GM12878 (cell line): ENCODE results near the gene SETD1B. TPM values are rescaled to one million over a fixed set of nuclear protein-coding genes. Genes with fewer than 3 reads are reported as not detected.
A peak's percentile ranks its signal among the peaks of the same experiment; 100 is the strongest.

Source experiments
- ATAC-seq: fragments of 200-7000 bp; cut with Tn5 transposase; 3 replicates; pipeline ENCODE4 v1.9.1; 2020; ENCODE audit warnings: mild to moderate bottlenecking, moderate library complexity
- BruUV-seq: library from RNA; stranded (reverse); fragments of 400-500 nt; replicated peaks from 2 replicates; lab custom pipeline; 2021; lab: Mats Ljungman, UMichigan
- CTCF ChIA-PET: fragments of 300-600 bp; sonication (Branson Sonifier 250); formaldehyde crosslinking; extraction: SDS; loops from one replicate; lab custom pipeline; 2021; ENCODE audit warnings: inconsistent platforms; lab: Yijun Ruan, JAX
- POLR2A ChIA-PET: fragments of 350-600 bp; formaldehyde crosslinking; extraction: SDS; loops from one replicate; lab custom pipeline; 2021; ENCODE audit warnings: inconsistent platforms; lab: Charles Lee
- RAD21 ChIA-PET: fragments of 300-600 bp; sonication (Branson Sonifier 250); formaldehyde crosslinking; loops from one replicate; lab custom pipeline; 2023; ENCODE audit warnings: antibody characterized with exemption; ENCODE audit not compliant: unreplicated experiment; lab: Charles Lee
- SMC1A ChIA-PET: fragments of 300-600 bp; sonication (Branson Sonifier 250); formaldehyde crosslinking; loops from one replicate; lab custom pipeline; 2023; ENCODE audit not compliant: unreplicated experiment, uncharacterized antibody; lab: Charles Lee
- DNase-seq: peaks from one replicate; pipeline ENCODE4 v3.0.0-alpha.2; 2011; ENCODE audit warnings: low read depth, low spot score
- FAIRE-seq: peaks from 3 replicates; lab custom pipeline; 2011; peaks lifted over from hg19 to GRCh38; lab: Jason Lieb, UNC
- H2AFZ ChIP-seq: 2 replicates; pipeline ENCODE4 v1.6.0; 2011; ENCODE audit warnings: low read depth, low read length, control low read depth; ENCODE audit not compliant: control insufficient read depth
- H3K27ac ChIP-seq: 2 replicates; pipeline ENCODE4 v1.5.1; 2011; ENCODE audit warnings: control low read depth; ENCODE audit not compliant: control insufficient read depth, insufficient read depth
- H3K27me3 ChIP-seq, 2 experiments: replicated peaks in 1 of 2; 2 replicates each; pipeline versions ENCODE4 v1.6.0 to v1.6.1; 2011; ENCODE audit warnings: low read length in 1 of 2; ENCODE audit not compliant: control insufficient read depth in 2 of 2, insufficient read depth in 2 of 2
- H3K36me3 ChIP-seq, 2 experiments: 2 replicates each; pipeline ENCODE4 v1.5.1; 2011; ENCODE audit warnings: low read length in 1 of 2; ENCODE audit not compliant: control insufficient read depth in 2 of 2, insufficient read depth in 2 of 2
- H3K4me1 ChIP-seq: 2 replicates; pipeline ENCODE4 v1.6.1; 2011; ENCODE audit warnings: mild to moderate bottlenecking, low read length, moderate library complexity, mixed read lengths; ENCODE audit not compliant: control insufficient read depth, insufficient read depth
- H3K4me2 ChIP-seq: 2 replicates; pipeline ENCODE4 v1.6.0; 2011; ENCODE audit warnings: control low read depth; ENCODE audit not compliant: control insufficient read depth, insufficient read depth
- H3K4me3 ChIP-seq: fragments of 200-600 bp; sonication (generic); 2 replicates; pipeline ENCODE4 v1.5.1; 2016
- H3K79me2 ChIP-seq: 2 replicates; pipeline ENCODE4 v1.6.0; 2011; ENCODE audit warnings: low read length; ENCODE audit not compliant: control insufficient read depth, insufficient read depth
- H3K9ac ChIP-seq: 2 replicates; pipeline ENCODE4 v1.8.0; 2011; ENCODE audit warnings: low read length, control low read depth, mixed read lengths; ENCODE audit not compliant: control insufficient read depth, insufficient read depth
- H3K9me3 ChIP-seq: replicated peaks from 3 replicates; pipeline ENCODE4 v1.5.1; 2011; ENCODE audit warnings: mild to moderate bottlenecking, low read length; ENCODE audit not compliant: control insufficient read depth, insufficient read depth
- H4K20me1 ChIP-seq: 2 replicates; pipeline ENCODE4 v1.6.0; 2011; ENCODE audit not compliant: control insufficient read depth, insufficient read depth
- PBX3 ChIP-seq: IDR thresholded peaks from 2 replicates; pipeline ENCODE4 v1.6.1; 2011; ENCODE audit warnings: mild to moderate bottlenecking, low read depth, low read length, moderate library complexity; ENCODE audit not compliant: insufficient replicate concordance
- SMAD5 ChIP-seq: IDR thresholded peaks from 2 replicates; pipeline ENCODE4 v1.6.1; 2016; ENCODE audit warnings: antibody characterized with exemption, low read depth
- ZBTB33 ChIP-seq: fragments of 450-650 bp; IDR thresholded peaks from 2 replicates; pipeline ENCODE4 v1.6.1; 2017; ENCODE audit warnings: mild to moderate bottlenecking
- WGBS: methylation state at CpG from one replicate; pipeline ENCODE4 v1.1.6; 2016; ENCODE audit warnings: low lambda C conversion rate; ENCODE audit not compliant: insufficient replicate concordance, insufficient coverage; ENCODE audit errors: missing lambda C conversion rate; 5-methylcytosine and 5-hydroxymethylcytosine counted together
- in situ Hi-C: fragments of 300-500 bp; cut with MboI; formaldehyde crosslinking; loops from 9 replicates; pipeline ENCODE4 v1.14.3; 2018; ENCODE audit warnings: mixed read lengths
- intact Hi-C: fragments of 100-400 bp; cut with micrococcal nuclease; formaldehyde crosslinking; loops from one replicate; pipeline ENCODE4 v1.14.2; 2022; ENCODE audit not compliant: unreplicated experiment
- polyA plus RNA-seq, 11 experiments: library from polyadenylated mRNA; depleted of rRNA in 4 of 11; unstranded in 6 of 11; stranded (reverse) in 5 of 11; fragments of >200 nt; fragmentation: Nextera tagmentation in 4 of 11; fragmentation: Illumina TruSeq in 1 of 11; extraction: Ambion mirVana in 4 of 11; extraction: Trizol in 1 of 11; gene quantifications; 1 replicate in 1 of 11; 2 replicates in 10 of 11; pipeline versions ENCODE4 v1.2.1 to v1.2.3, GENCODE V29; 2011 to 2016; ENCODE audit warnings: inconsistent platforms in 2 of 11, missing spikeins in 2 of 11, low read depth in 1 of 11
- total RNA-seq, 4 experiments: library from RNA; depleted of rRNA in 3 of 4; stranded (reverse); fragments of >200 nt in 3 of 4; fragmentation: Illumina TruSeq in 1 of 4; extraction: Trizol in 1 of 4; gene quantifications; 2 replicates each; pipeline versions ENCODE4 v1.2.1 to v1.2.3, GENCODE V29; 2013 to 2021

The SETD1B gene
- total and polyA plus RNA-seq, 10 of the 15 experiments (the other 5 are each of a cell fraction or from before 2014, with no cell fraction given) = 0.50 to 17.3 (median 1.6) TPM

DNA sequence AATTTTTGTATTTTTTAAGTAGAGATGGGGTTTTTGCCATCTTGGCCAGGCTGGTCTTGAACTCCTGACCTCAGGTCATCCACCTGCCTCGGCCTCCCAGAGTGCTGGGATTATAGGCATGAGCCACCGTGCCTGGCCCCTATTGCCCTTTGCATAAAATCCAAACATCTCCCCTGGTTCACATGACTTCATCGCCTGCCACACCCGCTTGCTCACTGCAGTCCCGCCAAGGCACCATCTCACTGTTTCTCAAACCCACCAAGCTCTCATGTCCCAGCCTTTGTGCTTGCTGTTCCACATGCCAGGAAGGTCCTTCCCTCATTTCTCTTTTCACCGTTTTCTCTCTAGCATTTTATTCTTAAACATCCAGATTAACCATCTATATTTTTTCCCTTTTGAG, 20.0 kb upstream of the SETD1B start:
- SMC1A ChIA-PET = interaction anchor here (0.6 to 2.2 kb wide), 4 partner anchors 10 to 635 kb away, joined by 3 to 13 read pairs (median 4); partner anchors contain the start of genes RHOF and TMEM120B
- no peak overlapping the region for H3K4me2 ChIP-seq

More for the DNA sequence above, 20.0 kb upstream of the SETD1B start:
- intact Hi-C loops = no loop called here
- TF ChIP-seq SMAD5 (no peak), PBX3 (no peak), ZBTB33 (peak; percentile 85; the same call in 1 of the 2 replicates)
- H3K27me3 ChIP-seq = no peaks in the 10 kb centered on the region
- in situ Hi-C loops = no loop called here
- ChIA-PET RAD21 (interaction anchor here (2.4 to 11.5 kb wide), 2 partner anchors 8 to 18 kb away, joined by 11 to 230 read pairs; partner anchors contain the start of gene RHOF), CTCF (interaction anchor here (2.6 to 16.2 kb wide), 3 partner anchors 5 to 28 kb away, joined by 8 to 492 read pairs (median 492); partner anchors contain the start of gene RHOF), POLR2A (interaction anchor here (5.0 to 6.5 kb wide), 2 partner anchors 8 to 19 kb away, joined by 33 to 114 read pairs; partner anchors contain the start of genes RHOF and SETD1B)
- peaks cover 20 to 24% of the 10 kb centered on the region in 2 experiments for H3K36me3 ChIP-seq
- peaks cover 64% of the 10 kb centered on the region for H3K79me2 ChIP-seq
- no peak overlapping the region for H3K9ac ChIP-seq
- peaks cover 75% of the 10 kb centered on the region for H3K4me1 ChIP-seq
- no peak for FAIRE-seq
- ATAC-seq = no peak
- no peaks in the 10 kb centered on the region for H3K9me3 ChIP-seq
- H4K20me1 ChIP-seq = no peaks in the 10 kb centered on the region
- WGBS = 53% methylated on average over 6 of the region's 6 CpGs
- DNase-seq = no peak
- H2AFZ ChIP-seq = no peak overlapping the region
- H3K4me3 ChIP-seq = no peak overlapping the region
- no TSS peak for BruUV-seq
- peak overlapping the region; percentile 98 for H3K27ac ChIP-seq
